HG03064 (cell line): ENCODE data around the gene UBE2N.
"Not testable (repeated sequence)": the region's sequence is repeated elsewhere in the genome, so short reads cannot be mapped to it uniquely, and the experiment has no call there.

Experiments used
- ATAC-seq: cut with Tn5 transposase; IDR thresholded peaks from one replicate; pipeline ENCODE4 v1.9.1; 2021; ENCODE audit warnings: low read depth; ENCODE audit not compliant: unreplicated experiment

Gene UBE2N

DNA sequence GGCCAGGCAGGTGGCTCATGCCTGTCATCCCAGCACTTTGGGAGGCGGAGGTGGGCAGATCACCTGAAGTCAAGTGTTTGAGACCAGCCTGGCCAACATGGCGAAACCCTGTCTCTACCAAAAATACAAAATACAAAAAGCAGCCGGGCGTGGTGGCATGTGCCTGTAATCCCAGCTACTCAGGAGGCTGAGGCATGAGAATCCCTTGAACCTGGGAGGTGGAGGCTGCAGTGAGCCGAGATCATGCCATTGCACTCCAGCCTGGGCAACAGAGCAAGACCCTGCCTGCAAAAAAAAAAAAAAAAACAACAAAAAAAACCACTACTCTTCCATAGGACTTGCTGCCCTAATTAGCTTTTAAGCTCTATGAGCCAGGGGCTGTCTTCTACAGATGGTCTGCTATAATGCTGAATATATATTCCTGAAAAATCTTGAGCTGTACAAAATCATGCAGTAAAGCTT is 59.7 kb downstream of the UBE2N start:
- not testable (repeated sequence) for ATAC-seq

DNA sequence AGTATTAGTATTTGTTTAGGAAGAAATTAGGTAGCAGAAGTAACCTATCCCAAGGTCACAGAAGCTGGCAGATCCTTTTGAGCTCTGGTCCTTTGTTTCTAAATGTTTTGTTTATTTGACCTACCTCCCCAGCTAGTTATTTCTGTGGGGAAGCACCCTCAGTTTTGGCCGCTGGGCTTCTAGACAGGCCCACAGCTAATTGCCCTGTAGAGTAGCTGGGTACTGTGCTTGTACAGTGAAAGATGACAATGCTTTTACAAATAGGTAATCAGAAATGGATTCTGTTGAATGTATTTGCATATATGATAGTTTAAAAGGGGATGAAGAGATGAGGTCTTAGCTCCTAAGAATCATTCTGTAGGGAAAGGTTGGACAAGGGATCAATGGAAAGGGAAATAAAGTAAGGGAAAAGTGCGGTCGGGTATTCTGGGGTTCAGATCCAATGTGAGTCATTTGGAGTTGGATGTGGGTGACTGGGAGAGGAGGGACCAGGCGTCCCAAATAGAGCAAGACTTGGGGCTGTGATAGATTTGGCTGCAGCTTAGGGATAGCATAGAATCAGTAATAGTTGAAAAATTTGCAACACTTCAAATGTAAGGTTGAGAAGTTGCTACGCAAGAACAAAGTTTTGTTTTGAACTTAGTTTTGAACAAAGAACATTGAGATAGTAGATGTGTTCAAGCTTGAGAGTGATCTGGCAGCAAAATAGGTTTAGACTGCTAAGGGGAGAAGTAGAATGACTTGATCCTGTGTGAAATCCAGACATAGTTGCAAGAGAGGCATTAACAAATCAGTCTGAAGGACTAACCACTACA is 60.4 kb downstream of the UBE2N start:
- ATAC-seq, result no peak

DNA sequence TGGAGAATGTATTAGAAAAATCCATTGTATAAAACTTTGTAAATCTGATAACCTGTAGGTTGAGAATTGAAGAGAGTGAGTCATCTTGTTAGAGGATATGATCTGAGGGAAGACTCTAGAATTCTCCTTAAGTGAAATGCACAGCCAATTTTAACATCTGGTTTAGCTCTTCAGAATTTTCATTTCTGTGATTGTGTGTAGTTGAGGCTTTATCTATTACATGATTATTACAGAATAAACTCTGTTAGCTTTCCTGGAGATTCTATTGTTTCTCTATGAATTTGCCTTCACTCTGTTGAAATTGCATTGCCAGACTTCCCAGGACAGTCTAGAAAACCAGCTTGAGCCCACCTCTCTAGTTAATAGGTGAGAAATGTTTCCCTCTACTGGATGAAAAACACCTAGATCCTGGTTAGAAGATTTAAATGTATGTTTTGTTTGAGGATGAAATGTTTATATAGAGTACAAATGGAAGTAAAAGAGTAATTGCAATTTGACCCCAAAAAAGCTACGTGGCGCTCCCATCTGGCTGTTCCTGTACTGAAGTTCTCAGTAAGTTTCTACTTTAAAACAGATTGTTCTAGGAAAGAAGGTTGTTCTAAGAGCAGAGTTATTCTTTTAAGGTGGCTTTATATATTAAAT is 61.1 kb downstream of the UBE2N start:
- ATAC-seq, result no peak

DNA sequence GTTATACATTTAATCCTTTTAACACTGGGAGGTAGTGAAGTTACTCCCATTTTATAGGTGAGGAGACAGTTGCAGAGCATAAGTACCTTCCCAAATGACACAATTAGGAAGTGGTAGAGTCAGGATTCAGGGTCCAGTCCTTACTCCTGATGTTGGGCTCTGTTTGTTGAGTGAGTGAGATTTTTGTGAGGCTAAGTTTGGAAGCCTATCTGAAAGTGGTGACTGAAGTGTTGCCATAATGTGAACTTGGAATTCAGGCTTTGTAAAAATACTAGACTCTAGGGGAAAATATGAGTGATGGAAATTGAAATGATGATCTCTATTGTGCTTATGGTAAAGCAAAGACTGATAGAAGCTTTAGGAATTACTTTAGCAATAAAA is 61.8 kb downstream of the UBE2N start:
- no peak for ATAC-seq

DNA sequence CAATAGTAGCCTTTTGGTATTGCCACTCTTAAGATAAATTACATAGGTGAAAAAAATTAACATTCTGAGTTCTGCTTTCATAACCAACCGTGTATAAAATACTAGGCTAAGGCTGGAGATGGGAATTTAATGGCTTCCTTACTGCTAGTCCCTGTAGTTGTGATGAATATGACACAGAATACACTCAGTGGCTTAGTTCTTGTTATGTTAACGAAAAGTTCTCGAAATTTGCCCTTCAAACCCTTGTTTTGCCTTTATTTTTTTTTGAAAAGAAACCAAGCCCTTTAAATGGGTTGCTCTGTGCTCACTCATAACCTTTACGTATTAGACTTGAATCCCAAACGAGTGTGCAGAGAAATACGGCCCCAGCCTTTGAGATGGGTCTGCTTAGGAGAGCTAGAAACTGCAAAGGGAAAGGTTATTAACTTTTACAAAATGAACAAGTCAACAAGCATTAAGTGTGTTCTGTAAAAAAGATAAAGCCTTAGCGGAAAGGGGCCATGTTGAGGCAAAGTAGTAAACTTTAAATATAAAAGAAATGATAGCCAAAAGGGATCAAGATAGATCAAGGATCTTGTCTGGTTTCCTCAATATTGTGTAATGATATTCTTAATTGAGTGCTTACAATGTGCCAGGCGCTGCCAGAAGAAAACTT is 62.3 kb downstream of the UBE2N start:
- no peak for ATAC-seq

DNA sequence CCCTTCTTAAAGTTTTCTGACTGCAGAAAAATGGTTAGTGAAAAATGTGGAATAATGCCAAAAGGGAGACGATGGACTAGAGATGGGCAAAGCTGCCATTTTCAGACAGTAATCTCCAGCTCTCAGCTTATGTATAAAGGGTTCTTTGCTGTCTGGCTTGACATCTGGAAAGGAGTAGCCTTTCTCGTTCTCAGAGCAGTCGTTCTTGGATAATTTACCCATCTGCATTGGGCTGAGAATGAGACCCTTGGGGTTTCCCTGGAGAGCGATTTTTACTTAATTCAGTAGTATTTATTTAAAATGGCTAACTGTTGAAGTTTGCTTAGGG is 62.8 kb downstream of the UBE2N start:
- ATAC-seq, result no peak

DNA sequence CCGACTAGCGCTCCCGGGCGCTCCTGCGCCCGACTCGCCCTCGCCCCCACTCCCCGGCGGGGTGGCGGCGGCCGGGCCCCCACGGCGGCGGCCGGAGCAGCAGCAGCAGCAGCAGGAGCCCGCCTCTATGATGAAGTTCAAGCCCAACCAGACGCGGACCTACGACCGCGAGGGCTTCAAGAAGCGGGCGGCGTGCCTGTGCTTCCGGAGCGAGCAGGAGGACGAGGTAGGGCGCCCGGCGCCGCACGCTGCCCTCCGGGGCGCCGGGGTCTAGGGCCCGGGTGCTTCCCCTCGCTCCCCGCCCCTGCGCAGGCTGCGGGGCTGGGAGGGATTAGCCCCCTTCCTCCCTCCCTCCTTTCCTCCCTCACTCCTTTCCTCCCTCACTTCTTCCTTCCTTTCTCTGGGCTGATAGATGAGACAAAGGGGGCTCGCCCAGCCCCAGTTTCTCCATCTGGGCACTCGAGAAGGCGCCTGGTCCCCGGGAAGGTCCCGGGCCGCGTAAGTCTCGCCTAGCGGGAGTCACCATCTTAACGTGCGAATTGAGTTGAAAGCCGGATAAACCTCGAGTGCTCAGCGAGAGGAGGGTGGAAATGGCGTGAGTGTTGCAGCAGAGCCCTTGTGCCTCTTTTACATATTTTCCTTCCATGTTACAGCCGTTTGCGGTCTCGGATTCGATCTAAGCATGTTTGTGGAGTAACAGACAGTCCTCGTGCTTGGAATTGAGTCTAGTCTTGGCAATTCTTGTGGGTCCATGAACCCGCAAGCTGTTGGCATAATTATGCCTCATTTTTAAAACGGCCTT is 63.4 kb downstream of the UBE2N start:
- ATAC-seq, result peak; percentile 25

DNA sequence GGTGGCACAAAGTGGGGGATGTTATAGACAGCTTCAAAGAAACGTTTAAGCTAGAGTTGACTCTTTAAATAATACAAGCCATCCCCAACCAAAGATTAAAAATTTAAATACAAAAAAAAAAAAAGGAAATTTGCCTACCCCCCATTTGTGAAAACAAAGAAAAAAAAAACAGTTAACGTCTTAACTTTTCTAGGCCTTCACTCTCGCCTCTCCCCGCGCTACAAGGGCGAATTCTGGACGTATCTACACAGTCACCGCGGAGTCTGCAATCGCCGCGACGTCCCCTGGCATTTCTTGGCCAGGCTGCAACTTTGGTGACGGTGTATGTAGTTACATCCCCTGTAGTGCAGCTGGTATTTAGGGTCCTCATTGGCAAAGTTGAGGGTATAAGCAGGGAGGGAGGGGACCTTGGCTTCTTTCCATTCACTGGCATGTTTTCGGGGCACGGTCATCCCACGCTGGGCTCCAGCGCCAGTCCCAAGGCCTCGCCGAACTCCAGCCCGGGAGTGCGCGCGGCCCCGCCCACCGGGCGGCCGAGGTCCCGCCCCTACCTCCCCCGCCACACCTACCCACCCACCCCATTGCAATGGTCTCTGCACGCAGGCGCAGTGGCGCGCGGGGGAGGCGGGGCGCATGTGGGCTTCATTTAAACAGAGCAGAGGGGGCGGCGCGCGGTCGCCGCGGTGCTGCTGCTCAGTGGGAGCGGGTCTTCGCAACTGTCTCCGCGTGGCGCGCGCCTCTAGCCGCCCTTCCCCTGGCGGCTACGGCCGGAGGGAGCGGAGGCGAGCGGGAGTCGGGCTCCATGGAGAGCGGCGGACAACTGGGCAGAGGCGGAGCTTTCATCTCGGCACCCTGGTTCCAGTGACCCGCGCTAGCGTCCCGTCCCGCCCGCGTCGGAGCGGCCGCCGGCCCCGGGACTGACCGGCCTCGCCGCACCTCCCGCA is 64.2 kb downstream of the UBE2N start, which contains the start of gene NUDT4:
TSS of gene NUDT4 (plus strand) at position 674 of the 944 bp plus-strand sequence. CDS start 398 bp downstream, outside the sequence.
- peak; percentile 65 for ATAC-seq

DNA sequence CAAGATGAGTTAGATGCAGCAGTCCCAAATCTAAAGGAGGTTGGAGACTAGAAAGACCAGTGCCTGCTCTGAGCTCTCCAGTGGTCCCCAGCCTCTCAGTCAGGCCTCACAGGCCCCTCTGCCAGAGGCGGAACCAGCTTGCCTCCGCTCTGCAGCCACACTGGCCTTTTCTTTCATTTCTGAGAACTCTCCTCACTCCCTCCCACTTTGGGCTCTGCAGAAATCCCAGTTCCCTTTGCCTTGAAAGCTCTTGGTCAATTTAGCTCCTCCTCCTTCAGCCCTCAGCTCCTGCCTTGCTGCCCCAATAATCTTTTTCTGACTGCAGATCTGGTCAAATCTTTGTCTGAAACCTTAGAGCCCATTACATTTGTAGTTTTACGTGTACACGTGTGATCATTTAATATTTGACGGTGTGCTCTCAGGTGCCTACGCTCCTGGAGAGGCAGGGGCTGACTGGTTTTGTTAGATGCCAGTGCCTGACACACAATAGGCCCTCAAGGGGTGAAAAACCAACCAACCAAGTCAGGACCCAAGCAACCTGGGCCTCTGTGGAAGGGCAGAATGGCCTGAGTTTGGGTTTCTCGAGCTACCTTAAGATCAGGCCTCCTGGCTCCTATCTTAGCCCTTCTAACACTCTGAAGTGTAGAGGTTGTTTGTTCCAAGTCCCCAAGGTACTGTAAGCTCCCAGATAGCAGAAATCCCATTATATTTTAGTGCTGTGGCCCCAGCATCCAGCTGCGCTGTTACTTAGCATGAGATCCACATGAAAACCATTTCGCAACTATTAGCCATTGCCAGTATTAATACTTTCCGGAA is 65.1 kb downstream of the UBE2N start:
- no peak for ATAC-seq

DNA sequence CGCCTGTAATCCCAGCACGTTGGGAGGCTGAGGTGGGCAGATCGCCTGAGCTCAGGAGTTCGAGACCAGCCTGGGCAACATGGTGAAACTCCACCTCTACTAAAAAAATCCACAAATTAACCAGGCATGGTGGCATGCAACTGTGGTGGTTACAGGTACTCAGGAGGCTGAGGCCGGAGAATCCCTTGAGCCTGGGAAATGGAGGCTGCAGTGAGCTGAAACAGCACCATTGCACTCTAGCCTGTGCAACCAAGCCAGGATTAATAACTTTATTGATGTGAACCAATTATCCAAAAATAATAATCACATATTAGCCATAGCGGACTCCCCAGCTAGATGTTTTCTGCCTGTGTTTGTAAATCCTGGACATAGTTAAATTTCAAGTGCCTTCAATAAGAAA is 65.8 kb downstream of the UBE2N start:
- no peak for ATAC-seq

DNA sequence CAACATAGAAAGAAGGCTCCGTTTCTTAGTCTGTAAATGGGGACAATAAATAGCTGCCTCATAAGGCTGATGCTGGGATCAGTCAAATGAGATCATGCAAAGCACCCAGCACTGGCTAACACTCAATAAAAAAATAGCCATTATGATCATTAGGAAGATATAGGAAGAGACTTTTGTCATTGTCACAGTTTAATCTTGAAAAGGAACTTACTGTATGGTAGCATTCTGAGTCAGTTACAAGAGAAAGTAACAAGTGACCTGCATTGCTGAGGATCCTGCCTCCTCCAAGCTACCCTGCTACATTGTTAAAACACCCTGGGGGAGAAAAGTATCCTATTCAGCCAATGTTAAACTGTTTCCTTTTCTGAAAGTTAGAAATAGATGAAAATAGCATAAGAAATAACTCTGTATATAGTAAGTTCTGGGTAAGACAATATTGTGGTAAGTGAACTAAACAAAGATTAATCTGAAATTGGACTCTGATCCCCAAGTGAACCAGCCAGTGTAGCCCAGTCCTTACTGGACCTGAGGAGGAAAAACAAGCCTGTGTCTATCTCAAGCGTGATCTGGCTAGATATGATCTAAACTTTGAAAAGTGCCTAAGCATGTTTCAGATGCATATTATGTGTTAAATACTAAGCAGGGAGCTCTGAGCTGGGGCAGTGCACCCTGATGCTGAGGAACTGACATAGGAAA is 67.6 kb downstream of the UBE2N start:
- no peak for ATAC-seq

DNA sequence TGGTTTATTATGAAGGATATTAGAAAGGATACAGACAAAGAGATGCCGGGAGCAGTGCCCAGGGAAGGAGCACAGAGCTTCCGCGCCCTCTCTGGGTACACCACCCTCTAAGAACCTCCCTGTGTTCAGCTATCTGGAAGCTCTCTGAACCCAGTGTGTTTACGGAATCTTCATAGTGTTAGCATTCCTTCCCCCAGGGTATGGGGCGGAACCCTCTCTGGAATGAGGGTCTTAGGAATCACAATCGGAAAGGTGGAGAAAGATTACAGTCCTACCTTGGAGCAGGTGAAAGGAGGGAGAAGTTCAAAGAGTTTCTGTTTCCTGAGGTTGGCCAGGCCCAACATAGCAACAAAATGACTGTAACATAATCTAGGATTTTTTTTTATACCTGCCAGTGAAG is 70.8 kb downstream of the UBE2N start:
- ATAC-seq, result no peak

DNA sequence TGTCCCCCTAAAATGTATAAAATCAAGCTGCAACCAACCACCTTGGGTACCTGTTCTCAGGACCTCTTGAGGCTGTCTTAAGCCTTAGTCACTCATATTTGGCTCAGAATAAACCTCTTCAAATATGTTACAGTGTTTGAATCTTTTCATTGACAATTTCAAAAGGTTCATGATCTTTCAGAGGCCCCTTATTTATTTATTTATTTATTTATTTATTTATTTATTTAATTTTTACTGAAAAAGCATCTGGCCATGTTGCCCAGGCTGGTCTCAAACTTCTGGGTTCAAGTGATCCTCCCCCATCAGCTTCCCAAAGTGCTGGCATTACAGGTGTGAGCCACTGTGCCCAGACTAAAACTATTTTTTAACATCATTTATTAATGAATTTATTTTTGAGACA is 72.2 kb downstream of the UBE2N start:
- no peak for ATAC-seq

DNA sequence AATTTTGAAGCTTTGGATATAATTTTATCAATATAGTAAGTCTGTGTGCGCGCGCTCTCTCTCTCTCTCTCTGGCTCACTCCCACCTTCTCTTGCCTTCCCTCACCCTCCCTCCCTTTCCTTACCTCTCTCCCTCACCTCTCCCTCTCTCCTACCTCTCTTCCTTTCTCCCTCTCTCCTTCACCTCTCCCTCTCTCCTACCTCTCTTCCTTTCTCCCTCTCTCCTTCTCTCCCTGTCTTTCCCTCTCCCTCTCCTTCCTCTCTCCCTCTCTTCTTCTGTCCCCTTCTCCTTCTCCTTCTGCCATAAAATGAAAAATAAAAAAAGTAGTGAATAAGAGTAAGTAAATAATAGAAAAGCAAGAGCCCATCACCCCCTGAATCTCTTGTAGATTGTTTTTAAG is 73.0 kb downstream of the UBE2N start:
- ATAC-seq, result no peak

DNA sequence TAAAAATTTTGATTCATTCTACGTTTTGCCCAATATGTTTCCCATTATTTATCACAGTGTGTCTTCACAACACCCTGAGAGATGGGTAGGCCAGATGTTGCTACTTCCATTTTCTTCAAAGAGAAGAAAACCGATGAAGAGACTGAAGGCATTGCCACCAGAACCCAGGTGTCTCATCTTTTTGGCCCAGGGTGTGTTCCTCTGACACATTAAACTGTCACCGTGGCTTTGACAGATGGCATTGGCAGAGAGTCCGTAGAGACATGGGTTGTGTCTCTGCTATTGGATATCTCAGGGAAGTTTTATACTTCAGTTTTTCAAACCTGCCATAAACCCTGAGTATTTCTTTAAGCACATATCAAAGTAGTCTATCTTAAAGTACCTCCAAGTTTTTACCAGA is 75.3 kb downstream of the UBE2N start:
- no peak for ATAC-seq

DNA sequence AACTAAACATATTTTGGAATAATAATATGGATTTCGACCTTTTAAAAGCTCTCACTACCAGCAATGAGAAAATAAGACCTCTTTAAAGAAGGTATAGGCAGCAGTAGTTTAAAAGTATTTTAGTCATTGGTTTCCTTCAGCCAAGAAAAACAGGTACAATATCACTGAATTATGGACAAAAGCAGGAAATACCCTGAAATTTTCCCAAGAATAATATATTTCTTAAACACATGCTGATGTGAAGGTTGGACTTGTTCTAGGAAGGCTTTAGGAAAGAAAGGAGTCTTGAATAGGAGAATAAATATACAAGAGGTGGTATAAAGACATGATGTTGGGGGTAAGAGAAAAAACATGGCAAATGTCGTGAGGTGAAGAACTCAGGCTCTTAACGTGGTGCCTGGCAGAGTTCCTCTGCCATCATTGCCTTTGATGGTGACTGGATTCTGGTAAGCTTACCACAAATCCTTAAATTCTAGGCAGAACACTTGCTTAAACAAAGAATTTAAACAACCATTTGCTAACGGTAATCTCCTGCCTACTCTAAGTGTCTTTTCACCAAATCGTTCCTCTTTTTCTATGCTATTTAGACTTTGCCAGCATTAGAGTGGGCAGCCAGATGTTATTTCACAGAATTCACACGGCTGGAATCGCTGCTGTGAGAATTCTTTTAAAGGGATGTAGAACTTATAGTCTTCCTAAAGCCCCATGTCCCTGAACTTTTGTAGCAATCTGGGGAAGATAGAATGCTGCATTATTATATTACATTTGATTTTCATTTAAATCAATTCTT is 75.9 kb downstream of the UBE2N start:
- ATAC-seq, result no peak

DNA sequence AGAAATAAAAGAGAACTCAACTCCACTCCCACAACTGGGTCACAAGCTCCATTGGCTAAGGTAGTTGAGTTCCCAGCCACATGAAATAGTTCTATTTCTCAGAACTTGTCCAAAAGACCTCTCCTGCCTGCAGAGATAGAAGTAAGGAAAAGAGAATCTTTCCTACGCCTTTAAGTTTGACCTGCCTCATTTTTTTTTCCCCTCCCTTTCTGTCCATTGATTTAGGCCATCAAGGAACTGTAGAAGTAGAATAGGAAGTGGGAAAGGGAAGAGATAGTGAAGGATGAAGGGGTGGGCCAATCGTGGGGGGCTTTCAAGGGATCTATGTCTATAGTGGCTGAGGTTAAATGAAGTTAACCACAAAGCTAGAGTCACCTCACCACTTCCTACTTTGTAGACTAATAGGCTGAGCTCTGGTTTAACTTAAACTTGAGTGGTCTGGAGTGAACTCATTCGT is 77.9 kb downstream of the UBE2N start:
- ATAC-seq, result peak; percentile 66
